GM18867 (cell line): Measurements from ENCODE around the gene VSIG4.
"Not testable (repeated sequence)": the region's sequence is repeated elsewhere in the genome, so short reads cannot be mapped to it uniquely, and the experiment has no call there.

ENCODE experiments used
- ATAC-seq: cut with Tn5 transposase; IDR thresholded peaks from one replicate; pipeline ENCODE4 v1.9.1; 2021; ENCODE audit warnings: mild to moderate bottlenecking, moderate library complexity; ENCODE audit not compliant: unreplicated experiment

Gene VSIG4

DNA sequence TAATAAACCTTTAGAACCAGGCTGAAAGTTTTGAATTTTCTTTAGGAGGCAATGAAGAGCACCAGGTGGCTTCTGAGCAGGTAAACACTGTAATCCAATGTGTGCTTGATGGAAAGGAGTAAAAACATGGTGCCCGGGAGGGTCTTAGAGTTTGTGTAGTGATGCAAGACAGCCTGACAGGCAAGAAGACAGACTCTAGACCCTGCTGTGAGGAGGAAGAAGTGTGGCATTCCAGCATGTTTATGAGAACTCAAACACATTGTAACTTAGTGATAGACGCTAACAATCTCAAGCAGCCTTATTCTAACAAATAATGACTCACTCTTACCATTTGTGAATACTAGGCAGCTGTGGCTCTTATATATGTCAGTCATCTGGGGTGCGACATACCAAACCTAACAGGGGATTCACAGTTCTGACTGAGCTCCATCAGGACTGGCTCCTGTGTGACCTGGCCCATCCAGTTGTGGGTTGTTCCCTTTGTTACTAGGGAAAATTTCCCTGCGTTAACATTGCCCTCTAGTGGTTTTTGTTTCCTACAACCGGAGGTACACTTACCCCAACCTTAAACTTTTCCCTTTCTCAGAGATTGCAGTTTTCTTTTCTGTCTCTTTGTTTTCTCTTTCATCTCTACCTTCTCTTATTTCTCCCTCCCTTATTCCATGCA lies 53.8 kb downstream of the VSIG4 start:
- peak; percentile 77 for ATAC-seq

- ATAC-seq, result no peak
Measured at GRCh38 chrX:65985211-65985610, 54.7 kb downstream of the VSIG4 start.

- not testable (repeated sequence) for ATAC-seq
Measured at GRCh38 chrX:65977161-65977560, 62.7 kb downstream of the VSIG4 start.

DNA sequence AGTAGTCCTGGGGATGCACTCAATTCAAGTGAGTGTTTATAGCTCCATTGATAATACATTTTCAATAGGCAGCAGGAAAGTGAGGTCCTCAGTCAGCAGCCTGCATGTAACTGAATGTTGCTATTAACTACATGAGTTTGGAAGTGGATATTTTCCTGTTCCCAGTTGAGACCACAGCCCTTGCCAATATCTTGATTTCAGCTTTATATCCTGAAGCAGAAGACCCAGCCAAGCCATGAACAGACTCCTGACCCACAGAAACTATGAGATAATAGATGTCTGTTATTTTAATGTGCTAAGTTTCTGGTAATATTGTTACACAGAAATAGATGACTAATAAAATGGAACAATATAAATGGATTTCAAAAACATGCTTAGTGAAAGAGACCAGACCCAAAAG lies 63.7 kb downstream of the VSIG4 start:
- no peak for ATAC-seq

DNA sequence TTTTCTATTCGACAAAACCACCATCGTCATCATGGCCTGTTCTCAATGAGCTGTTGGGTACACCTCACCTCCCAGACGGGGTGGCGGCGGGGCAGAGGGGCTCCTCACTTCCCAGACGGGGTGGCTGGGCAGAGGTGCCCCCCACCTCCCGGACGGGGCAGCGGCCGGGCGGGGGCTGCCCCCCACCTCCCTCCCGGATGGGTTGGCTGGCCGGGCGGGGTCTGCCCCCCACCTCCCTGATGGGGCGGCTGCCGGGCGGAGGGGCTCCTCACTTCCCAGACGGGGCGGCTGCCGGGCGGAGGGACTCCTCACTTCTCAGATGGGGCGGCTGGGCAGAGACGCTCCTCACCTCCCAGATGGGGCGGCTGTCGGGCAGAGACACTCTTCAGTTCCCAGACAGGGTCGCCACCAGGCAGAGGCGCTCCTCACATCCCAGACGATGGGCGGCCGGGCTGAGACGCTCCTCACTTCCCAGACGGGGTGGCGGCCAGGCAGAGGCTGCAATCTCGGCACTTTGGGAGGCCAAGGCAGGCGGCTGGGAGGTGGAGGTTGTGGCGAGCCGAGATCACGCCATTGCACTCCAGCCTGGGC lies 64.6 kb downstream of the VSIG4 start:
- ATAC-seq, result not testable (repeated sequence)
